Urinary bladder (tissue), 4 donors: ENCODE results near the gene GRIN2B. TPM values are rescaled to one million over a fixed set of nuclear protein-coding genes. Genes with fewer than 3 reads are reported as not detected.

Experiments used
- DNase-seq: peaks from one replicate; pipeline ENCODE4 v3.0.0-alpha.2; 2015; ENCODE audit errors: extremely low spot score
- H3K27ac ChIP-seq: one replicate; pipeline ENCODE4 v1.5.1; 2013; ENCODE audit warnings: low read depth, mild to moderate bottlenecking, moderate library complexity
- H3K36me3 ChIP-seq: one replicate; pipeline ENCODE4 v1.6.1; 2013; ENCODE audit warnings: mild to moderate bottlenecking, moderate library complexity; ENCODE audit not compliant: insufficient read depth
- H3K4me1 ChIP-seq: one replicate; pipeline ENCODE4 v1.6.1; 2013; ENCODE audit warnings: mild to moderate bottlenecking, moderate library complexity; ENCODE audit not compliant: insufficient read depth
- H3K4me3 ChIP-seq: one replicate; pipeline ENCODE4 v1.5.1; 2013; ENCODE audit warnings: low read depth, low read length
- WGBS: extraction: QIAGEN DNeasy Blood & Tissue Kit; methylation state at CpG from one replicate; pipeline ENCODE4 v1.1.7; 2013; 5-methylcytosine and 5-hydroxymethylcytosine counted together
- polyA plus RNA-seq: library from polyadenylated mRNA; stranded (reverse); fragments of 200-250 nt; gene quantifications from one replicate; pipeline ENCODE4 v1.2.3, GENCODE V29; 2013
- total RNA-seq: library from RNA; depleted of rRNA; stranded (reverse); fragments of >200 nt; gene quantifications from one replicate; pipeline ENCODE4 v1.2.3, GENCODE V29; 2014
- donor health status: healthy with polysubstance abuse.
- donor health status: healthy.

Gene GRIN2B
- total and polyA plus RNA-seq, 2 donors: under 0.01 to 1.7 TPM

DNA sequence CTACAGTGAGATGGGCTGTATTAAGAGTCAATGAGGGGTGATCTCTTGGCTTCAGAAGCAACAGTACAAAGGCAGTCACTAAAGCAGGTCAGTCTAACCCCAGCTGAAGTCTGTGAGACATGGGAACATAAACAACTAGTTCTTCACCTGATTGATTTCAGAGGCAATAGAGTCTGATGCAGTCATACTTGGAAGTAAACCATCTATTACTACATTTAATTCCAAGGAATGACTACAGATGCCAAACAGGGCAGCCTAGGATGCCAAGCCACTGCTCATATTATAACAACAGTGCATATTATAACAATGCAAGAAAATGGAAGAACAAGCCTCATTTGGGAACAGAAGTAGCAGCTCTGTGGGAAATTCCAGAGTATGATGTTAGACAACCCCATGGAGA lies 35.8 kb downstream of the GRIN2B start:
- DNase-seq: no peak
- H3K36me3 ChIP-seq: no peaks in the 10 kb centered on the region
- no peak overlapping the region for H3K27ac ChIP-seq
- H3K4me3 ChIP-seq: no peak overlapping the region
- H3K4me1 ChIP-seq: no peaks in the 10 kb centered on the region

DNA sequence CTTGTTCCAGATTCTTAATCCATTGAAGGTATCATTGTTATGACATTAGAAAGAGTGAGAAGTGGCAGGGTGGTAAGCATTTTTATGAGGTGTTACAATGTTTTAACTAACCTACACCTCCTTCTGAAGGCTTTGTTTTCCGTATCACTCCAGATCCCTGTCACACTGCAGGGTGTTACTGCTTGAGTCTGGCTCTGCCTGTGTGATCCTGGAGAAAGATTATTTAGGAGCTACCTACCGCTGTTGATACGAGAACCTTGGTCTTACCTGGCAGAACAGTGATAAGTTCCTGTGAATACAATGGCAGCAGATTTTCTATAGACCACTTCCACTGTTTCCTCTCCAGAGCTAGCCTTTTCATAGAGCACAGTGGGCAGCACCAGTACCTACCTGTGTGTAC lies 36.2 kb downstream of the GRIN2B start:
- no peaks in the 10 kb centered on the region for H3K36me3 ChIP-seq
- 70% methylated on average over 3 of the region's 3 CpGs for WGBS
- H3K27ac ChIP-seq: no peak overlapping the region
- no peaks in the 10 kb centered on the region for H3K4me1 ChIP-seq
- DNase-seq: no peak
- H3K4me3 ChIP-seq: no peak overlapping the region

DNA sequence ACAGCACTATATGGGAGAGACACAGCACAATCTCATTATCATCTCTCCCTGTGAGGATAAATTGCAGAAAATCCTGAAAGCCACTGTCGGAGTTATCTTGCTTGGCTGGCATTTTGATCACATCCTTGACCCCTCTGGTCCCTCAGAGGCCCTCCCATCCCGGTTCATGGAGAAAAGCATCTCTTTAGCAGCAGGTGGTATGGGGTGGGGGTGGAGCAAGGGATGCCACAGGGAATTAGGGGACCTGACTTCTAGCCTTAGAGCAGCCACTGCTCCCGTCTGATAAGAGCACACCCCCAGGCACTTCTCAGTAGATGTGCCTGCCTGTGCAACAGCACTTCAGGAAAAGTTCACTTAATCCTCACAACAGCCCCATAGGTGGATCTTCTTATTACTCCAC lies 38.6 kb downstream of the GRIN2B start:
- no peak overlapping the region for H3K4me3 ChIP-seq
- no peak for DNase-seq
- 34% methylated on average over 3 of the region's 3 CpGs for WGBS
- H3K4me1 ChIP-seq: no peaks in the 10 kb centered on the region
- H3K36me3 ChIP-seq: no peaks in the 10 kb centered on the region
- H3K27ac ChIP-seq: no peak overlapping the region

DNA sequence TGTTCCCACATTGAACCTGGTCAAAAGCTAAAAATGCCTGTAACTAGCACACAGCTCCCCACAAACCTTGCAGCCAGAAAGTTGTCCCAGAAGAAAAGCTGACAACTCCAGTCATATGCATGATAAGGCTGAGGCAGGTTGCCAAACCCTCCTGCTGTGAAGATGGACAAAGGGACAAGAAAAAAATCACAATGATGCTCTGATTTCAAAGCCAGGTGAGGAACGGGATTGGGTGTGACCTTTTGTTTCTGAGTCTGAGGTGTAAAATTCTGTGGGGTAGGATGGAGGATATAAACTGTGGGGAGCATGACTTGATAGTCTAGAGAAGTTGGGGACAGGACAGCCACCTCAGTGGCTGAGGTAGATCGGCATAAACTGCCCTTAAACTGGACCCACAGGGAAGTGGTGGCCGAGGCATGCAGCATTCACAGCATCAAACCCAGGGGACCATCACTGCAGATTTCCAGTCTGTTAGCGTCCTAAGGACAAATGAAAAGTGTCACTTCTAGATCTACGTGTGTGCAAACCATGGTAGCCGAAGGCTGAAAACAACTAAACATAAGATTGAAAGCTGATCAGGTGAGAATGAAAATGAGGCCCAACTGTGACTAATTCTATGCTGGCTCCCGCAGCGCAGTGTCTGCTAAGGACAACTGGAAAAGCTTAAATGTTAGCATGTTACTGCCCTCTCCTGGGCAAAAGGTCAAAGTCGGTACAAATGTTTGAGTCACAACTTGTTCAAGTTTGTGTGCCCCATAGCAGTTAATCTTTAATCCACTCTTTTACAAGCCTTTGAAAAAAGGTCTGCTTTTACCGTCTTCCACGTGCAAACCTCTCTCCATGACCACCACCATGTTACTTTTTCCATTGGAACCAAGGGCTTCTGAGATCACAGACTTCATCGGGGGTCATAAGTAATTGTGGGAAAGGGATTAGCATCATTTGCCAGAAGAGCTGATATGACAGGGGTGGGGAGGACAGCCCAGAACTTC lies 39.8 kb downstream of the GRIN2B start:
- WGBS: 28% methylated on average over 12 of the region's 12 CpGs

DNA sequence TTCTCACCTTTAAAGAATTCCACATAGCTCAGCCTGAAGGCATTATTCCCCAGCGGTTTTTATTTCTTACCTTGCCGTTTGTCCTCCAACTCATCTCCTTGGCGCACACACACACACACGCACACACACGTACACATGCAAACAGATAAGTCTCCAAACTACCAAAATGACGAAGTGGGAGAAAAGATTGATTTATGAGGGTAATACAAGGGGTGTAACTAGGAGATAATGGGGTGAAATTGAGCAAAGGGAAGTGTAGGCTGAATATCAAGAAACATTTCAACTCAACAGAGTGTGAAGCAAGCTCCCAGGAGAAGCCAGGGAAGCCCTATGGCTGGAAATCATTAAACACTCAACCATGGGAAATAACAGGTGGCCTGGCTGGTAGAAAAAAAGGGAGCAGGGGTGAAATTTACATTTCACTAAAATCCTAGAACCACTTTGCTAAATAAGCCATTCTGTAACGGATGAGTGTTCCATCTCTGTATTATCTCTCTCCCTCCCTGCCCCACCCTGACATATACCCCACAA lies 41.0 kb downstream of the GRIN2B start:
- no peak for DNase-seq

More for the DNA sequence above, 39.8 kb downstream of the GRIN2B start:
- Histone ChIP-seq H3K4me3 (no peak overlapping the region), H3K27ac (no peak overlapping the region), H3K36me3 (no peaks in the 10 kb centered on the region), H3K4me1 (no peaks in the 10 kb centered on the region)
- DNase-seq: peak; percentile 18

DNA sequence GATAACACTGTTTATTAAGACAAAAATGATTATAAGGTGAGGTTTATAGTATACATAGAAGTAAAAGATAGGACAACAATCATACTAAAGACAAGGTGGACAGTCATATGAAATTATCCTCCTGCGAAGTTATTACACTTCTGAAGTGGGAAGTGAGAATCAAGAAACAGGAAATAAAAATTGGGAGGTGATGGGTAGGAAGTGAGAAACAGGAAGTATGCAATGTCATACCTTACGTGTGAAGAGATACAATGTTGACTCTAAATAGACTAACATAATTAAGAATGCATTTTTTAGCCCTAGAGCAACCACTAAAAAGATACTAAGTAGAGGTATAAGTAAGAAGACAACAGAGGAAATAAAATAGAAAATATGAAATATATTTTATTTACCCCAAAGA lies 43.7 kb downstream of the GRIN2B start:
- Histone ChIP-seq H3K27ac (no peak overlapping the region), H3K4me1 (no peaks in the 10 kb centered on the region), H3K4me3 (no peak overlapping the region), H3K36me3 (no peaks in the 10 kb centered on the region)
- WGBS: 88% methylated on average over 2 of the region's 2 CpGs
- no peak for DNase-seq

More for the DNA sequence above, 41.0 kb downstream of the GRIN2B start:
- H3K4me3 ChIP-seq: no peak overlapping the region
- no peaks in the 10 kb centered on the region for H3K36me3 ChIP-seq
- H3K4me1 ChIP-seq: no peaks in the 10 kb centered on the region
- H3K27ac ChIP-seq: no peak overlapping the region
- WGBS: 73% methylated on average over 7 of the region's 7 CpGs

DNA sequence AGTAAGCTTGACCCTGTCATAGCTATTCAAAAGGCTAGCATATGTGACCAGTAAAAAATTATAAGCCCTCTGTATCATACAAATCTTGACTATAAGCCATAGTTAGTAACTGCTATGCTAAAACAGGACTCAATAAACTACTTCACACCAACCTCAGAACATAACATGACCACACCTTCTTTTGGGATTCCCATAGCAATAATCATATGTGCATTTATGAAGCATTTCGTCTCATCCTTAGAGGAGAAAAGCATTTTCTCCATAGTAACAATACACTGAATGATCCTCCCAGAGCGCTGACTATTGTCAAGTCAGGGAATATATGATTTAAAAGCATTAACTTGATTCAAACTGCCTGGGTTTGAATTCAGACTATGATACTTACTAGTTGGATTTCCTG lies 46.2 kb downstream of the GRIN2B start:
- H3K4me3 ChIP-seq: no peak overlapping the region
- peaks cover 1% of the 10 kb centered on the region for H3K36me3 ChIP-seq
- WGBS: 43% methylated on average over 2 of the region's 2 CpGs
- no peaks in the 10 kb centered on the region for H3K4me1 ChIP-seq
- H3K27ac ChIP-seq: no peak overlapping the region
- DNase-seq: no peak
